GM21381 (cell line): Measurements from ENCODE around the gene SHC4.
"Not testable (repeated sequence)": the region's sequence is repeated elsewhere in the genome, so short reads cannot be mapped to it uniquely, and the experiment has no call there.

Experiments used
- ATAC-seq: cut with Tn5 transposase; IDR thresholded peaks from one replicate; pipeline ENCODE4 v1.9.1; 2021; ENCODE audit warnings: mild to moderate bottlenecking, moderate library complexity; ENCODE audit not compliant: unreplicated experiment

The SHC4 gene

GRCh38 chr15:48802867-48803266 is 160.9 kb downstream of the SHC4 start:
- ATAC-seq, result no peak

DNA sequence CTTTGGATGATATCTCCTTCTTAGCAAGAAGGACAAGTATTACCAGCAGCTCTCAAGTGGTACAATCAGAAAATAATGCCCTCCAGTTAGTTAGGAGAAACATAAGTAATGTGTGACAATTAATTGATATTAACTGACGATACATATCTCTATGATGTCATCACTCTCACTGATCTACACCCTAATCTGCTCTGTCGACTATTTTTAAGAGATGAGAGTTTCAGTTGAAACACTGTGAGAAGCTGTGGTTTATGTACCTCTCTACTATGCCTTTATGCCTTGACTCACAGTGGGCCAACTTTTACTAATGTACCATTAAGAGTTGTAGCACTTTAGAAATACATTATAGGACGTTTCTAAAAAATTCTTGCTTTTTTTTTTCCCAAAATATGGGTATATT is 161.5 kb downstream of the SHC4 start:
- no peak for ATAC-seq

- ATAC-seq, result no peak
These were observed 162.8 kb downstream of the SHC4 start for GRCh38 chr15:48800811-48801455.

- ATAC-seq, result no peak
These were observed 163.5 kb downstream of the SHC4 start for GRCh38 chr15:48800245-48800644.

- no peak for ATAC-seq
These were observed 165.4 kb downstream of the SHC4 start for GRCh38 chr15:48798319-48798718.

DNA sequence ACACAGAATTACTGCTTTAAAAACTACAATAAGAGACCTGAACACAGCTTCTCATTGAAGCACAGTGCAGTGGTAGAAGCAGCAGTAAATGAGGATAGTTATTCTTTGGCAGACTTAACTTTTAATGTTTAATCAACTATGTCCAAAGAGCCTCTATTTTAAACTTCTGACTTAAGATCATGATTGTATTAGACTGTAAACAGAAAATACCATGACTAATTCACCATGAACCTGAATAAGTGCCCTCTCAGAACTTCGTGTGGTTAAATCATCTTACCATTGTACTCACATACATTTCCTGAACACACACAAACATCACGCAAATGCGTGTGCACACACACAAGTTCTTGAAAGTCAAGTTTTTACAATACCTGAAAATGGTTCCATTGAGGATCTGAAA is 166.8 kb downstream of the SHC4 start:
- peak; percentile 36 for ATAC-seq

GRCh38 chr15:48796521-48796920 is 167.2 kb downstream of the SHC4 start:
- no peak for ATAC-seq

DNA sequence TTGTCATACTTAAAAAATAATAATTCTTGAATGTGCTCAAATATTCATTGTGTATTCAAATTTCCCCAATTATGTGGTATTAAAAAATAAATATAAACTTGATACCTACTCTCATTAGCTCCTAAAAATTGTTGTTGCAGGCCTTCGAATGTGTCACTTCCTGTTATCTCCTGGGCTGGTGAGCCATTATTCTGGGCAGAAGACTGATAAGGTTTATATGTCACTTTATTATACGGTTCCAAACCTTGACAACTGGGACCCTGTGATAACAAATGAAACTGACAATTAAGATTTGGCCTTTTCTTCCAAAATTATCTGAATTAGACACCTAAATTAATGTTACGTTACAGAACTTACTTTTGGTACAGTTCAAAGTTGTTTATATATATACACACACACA is 167.8 kb downstream of the SHC4 start:
- ATAC-seq, result no peak

DNA sequence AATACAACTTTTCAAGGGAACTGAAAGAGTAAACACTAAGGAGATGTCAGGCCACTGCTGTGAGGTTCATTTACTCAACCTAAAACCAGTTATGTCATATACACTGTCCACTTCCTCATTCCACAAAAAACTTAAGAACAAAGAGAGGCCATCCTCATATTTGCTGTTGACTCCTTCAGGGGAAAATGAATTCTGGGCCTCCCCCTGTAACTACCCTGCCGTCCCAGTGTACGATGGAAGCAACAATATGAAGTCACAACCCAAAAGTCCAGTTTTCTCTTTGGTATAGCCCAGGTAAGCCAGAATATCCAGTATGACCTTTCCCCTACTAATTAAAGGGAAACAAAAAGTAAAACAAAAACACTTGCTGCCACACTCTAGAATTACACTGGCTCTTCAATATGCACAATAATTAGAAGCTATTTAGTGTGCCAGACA is 169.0 kb downstream of the SHC4 start:
- ATAC-seq, result peak; percentile 87

DNA sequence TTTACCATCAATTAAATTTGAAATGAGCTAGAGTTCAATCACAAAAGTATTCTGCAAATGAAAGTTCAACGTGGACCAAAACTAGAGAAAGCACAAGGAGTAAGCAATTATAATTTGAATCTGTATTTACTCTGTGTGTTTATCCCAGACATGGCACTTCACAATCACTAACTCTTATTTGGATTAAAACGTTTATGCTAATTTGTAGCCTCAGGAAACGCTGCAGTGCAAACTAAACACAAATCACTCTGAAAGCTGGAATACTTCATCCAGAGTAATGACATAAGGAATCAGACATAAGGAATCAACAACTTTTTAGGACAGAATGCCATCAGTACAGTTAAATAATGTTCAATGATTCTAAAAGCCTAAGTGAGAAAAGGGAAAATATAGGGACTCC is 171.3 kb downstream of the SHC4 start:
- ATAC-seq, result no peak

GRCh38 chr15:48790466-48791115 is 173.1 kb downstream of the SHC4 start:
- ATAC-seq, result not testable (repeated sequence)

DNA sequence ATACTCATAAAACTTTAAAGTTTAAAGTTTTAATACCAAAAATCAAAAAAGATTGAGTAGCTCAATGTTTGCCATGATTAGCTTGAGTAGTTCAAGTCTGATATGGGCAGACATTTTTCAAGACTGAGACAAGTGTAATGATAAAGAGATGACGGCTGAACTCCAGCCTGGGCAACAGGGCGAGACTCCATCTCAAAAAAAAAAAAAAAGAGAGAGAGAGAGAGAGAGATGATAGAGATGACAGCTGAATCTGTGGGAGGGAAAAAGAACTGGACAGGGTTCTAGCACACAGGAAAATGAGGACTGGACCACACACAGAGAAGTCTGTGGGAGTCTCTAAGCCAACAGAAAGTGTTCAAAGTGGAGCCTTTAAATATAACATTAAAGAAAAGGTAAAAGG is 178.0 kb downstream of the SHC4 start:
- no peak for ATAC-seq

GRCh38 chr15:48785195-48785594 is 178.5 kb downstream of the SHC4 start:
- no peak for ATAC-seq

DNA sequence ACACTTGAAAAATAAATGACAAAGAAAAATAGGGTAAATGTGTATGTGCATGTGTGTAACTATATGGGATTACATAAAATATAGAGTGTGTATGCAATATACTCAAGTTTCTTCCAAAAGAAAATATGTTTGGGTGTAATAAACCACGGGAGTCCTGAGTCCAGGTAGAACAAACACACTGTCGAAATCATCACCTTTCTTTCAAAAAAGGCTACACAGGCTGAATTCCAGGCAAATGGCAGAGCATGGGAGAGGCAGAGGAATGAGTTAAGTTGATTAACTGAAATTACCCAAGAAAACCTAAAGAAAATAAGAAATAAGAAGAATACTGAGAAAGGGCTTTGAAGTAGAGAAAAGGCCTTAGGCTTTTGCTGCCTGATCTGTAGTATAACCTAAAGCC is 179.0 kb downstream of the SHC4 start:
- ATAC-seq, result no peak

DNA sequence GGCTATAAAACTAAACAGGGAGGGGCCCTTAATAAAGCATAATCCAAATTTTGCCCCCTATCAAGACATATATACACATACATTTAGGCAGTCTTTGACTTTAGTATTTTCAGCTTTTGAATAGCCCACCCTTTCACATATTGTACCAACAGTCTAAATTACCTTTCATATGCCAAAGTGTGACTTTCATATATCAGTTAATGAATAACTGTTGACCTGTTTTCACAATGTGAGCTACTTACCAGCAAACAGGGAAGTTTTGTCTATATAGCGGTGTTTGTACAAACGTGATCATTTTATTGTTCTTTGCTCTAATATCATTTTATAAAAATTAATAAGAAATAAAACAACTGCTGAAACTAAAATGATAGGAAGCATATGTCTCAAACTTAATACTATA is 180.8 kb downstream of the SHC4 start:
- no peak for ATAC-seq

- no peak for ATAC-seq
These were observed 182.1 kb downstream of the SHC4 start for GRCh38 chr15:48781481-48782081.

DNA sequence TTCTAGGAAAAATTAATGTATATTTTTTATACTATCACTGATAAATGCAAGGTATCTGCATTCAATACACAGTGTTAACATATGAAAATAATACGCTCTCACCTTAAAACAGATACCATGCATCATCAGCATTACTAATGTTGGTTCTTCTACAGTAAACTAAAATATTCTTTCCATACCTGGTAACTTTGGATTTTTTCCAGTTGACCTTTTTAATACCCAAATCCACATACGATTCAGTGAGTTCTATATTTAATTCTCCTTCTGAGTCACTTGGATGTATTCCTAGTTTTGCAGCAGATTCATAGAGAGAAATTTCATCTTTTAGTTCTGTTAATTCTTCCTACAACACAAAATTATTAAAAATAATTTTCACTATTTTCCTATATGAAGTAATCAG is 182.7 kb downstream of the SHC4 start:
- ATAC-seq, result no peak

GRCh38 chr15:48778331-48778730 is 185.4 kb downstream of the SHC4 start:
- ATAC-seq, result no peak

DNA sequence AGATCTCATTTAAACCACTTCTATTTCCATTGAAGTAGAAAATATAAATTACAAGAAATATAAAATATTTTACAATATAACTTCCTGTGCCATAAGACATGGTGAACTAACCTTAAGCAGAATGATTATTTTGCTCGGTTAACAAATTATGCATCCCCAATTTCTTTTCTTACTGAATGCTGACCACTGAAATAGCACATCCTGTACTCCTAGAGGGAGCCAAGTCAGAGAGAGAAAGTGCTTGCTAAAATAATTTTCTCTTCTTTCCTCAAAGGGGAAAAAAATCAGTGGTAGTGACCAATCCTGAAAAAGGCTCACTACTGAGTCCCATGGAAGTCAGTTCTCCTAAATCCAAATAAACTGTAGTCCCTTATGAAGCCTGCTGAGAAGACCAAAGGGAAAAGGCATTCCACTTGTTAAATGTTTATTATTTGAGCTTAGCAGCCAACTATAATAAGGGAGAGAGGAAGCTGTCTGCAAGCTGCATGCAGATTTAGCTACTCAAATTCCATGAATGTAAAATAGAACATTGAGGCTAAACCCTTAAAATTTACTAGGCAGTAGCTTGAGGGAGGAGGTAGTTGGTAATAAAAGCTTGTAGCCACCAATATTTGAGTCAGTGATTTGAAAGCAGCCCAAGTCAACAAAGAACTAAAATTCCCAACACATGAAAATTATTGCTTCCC is 185.9 kb downstream of the SHC4 start:
- ATAC-seq, result no peak

DNA sequence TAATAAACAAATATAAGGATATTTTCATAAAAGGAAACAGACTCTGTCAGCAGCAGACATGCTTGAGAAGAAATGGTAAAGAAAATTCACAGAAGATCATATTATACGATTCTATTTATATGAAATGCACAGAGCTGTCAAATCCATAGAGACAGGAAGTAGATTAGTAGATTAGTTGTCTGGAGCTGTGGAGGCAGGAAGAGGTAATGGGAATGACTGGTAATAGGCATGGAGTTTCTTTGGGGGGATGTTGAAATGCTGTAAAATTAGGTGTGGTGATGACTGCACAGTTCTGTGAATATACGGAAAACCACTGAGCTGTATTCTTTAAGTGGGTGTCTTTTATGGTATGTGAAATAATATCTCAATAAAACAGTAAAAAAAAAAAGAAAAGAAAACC is 188.2 kb downstream of the SHC4 start:
- ATAC-seq, result no peak

GRCh38 chr15:48774484-48774883 is 189.2 kb downstream of the SHC4 start:
- no peak for ATAC-seq
